NCI-H1092 treated with DMSO at 0.1 percent for 48 hours (cell line): ENCODE measurements around the gene COA5.
"Not testable (repeated sequence)": the region's sequence is repeated elsewhere in the genome, so short reads cannot be mapped to it uniquely, and the experiment has no call there.

Source experiments
- DNase-seq: peaks from one replicate; lab custom pipeline; 2025; lab: John Stamatoyannopoulos, UW

COA5 gene

DNA sequence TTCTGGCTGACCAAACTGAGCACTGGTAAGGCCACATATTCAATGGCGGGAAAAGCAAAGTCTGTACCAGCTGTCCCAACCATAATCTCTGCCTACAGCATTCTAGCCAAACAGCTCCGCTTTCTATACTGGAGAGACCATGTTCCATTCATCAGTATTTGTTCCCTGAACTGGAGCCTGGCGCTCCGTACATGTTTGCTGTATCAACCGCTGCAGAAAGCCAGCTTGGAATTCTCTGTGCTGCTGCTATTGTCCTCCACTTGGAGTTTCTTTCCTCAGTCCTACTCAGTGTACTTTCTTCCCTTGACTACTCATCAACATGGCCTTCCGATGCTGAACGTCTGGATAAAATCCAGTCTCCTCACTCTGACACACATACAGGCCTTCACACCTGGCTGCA lies 1.9 kb downstream of the COA5 start:
- no peak for DNase-seq

DNA sequence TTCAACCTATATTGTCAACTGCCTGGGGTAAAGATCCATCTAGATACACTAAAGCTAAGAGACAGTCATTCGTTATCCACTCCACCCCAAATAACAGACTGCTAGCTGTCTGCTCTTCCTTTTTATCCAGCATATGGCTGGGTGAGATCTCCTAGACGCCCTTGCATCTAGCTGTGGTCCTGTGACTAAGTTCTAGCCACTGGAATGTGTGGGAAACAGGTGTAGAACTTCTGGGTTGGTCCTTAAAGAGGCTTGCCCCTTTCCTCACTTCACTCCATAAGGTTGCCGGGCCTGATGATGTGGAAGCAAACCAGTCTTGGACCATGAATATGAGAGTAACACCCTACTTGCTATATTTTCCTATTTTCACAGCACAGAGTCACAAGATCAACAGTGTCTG lies 3.2 kb downstream of the COA5 start:
- no peak for DNase-seq

DNA sequence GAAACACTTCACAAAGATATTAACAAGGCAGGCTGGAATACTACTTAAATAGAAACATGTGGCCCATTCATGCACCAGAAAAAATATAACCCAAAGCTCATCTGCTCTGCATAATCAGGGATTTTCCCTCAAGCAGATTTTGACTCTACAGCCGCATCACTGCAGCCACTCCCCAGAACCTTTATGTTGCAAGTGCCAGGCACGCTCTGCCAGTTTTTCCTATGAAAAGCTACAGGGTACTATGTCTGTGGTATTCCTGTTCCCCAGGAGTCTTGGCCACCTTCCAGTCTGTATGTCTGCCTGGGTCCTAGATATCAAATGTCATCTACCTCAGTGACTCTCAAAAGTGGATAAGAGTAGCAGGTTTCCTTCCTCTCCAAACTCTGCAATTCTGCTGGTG lies 3.8 kb downstream of the COA5 start:
- no peak for DNase-seq

DNA sequence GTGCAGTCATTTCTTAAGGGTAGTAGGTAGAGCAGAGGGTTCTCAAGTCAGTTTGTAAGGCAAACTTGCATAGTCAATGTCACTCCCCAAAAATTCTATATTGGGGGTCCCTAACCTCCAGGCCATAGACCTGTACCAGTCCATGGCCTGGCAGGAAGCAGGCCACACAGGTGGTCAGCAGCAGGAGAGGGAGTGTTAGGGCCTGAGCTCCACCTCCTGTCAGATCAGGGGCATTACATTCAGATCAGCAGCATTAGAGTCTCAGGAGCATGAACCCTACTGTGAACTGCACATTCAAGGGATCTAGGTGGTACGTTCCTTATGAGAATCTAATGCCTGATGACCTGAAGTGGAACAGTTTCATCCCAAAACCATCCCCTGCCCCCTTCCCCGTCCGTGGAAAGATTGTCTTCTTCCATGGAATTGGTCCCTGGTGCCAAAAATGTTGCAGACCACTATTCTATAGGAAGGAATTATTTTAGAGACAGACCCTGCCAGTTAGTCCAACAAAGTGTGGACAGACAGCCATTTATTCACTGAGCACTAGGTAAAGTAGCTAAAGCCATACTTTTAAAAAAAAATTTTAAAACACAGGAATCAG lies 6.7 kb downstream of the COA5 start:
- no peak for DNase-seq

DNA sequence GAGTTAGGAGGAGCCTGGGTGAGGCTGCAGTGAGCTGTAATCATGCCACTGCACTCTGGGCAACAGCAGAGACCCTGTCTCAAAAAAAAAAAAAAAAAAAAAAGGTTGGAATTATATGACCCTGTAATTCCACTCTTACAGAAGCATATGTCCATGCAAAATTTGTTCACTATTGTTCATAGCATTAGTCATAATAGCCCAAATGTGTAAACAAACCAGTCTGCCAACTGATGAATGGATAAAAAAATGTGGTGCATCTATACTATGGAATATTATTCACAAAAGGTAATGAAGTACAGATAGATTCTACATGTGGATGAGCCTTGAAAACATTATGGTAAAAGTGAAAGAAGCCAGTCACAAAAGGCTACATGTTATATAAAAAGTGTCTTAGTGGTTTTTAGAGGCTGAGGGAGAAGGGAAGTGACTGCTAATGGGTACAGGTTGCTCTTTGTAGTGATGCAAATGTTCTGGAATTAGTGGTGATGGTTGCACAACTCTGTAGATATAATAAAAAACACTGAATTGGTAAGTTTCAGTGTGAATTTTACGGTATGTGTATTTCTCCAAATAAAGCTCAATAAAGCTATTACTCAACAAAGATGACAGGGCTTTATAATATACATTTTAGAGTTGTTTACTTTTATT lies 9.4 kb downstream of the COA5 start:
- DNase-seq: no peak

DNA sequence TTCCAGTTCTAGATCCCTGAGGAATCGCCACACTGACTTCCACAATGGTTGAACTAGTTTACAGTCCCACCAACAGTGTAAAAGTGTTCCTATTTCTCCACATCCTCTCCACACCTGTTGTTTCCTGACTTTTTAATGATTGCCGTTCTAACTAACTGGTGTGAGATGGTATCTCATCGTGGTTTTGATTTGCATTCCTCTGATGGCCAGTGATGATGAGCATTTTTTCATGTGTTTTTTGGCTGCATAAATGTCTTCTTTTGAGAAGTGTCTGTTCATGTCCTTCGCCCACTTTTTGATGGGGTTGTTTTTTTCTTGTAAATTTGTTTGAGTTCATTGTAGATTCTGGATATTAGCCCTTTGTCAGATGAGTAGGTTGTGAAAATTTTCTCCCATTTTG lies 13.6 kb downstream of the COA5 start:
- not testable (repeated sequence) for DNase-seq

DNA sequence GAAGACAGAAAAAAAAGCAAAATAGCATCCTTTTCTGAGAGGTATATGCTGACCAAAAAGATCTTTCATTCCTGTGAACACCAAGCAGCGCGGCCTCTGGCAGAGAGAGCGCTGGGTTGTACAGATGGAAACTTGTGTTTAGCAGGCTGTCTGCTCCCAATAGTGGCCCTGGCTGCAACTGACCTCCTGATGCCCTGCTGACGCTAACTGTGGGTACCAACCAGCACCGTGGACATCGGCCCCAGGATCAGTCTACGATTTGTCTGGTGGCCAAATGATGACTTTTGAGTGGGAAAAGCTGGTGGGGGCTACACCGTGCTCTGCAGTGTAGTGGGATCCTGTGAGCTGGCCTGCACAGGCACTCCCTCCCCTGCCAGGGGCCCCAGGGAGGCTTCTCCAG lies 15.7 kb downstream of the COA5 start:
- no peak for DNase-seq

DNA sequence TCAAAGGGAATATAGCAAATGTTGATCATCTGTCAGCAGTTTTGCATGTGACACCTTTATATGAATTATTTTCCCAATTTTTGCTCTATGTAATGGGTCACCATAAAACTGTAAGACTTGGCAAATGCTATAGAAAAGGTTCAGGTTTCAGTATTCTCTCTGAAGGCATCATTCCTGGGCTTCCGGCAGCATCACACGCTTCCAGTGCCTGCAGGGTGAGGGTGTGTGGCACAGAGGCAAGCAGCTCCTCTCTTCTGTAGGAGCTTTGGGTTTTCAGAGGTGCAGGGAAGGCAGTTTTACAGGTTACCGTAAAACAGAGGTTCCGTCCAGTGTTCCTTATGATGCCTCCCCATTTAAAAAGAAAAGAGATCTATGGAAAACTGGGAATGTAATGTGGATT lies 18.8 kb downstream of the COA5 start:
- no peak for DNase-seq

DNA sequence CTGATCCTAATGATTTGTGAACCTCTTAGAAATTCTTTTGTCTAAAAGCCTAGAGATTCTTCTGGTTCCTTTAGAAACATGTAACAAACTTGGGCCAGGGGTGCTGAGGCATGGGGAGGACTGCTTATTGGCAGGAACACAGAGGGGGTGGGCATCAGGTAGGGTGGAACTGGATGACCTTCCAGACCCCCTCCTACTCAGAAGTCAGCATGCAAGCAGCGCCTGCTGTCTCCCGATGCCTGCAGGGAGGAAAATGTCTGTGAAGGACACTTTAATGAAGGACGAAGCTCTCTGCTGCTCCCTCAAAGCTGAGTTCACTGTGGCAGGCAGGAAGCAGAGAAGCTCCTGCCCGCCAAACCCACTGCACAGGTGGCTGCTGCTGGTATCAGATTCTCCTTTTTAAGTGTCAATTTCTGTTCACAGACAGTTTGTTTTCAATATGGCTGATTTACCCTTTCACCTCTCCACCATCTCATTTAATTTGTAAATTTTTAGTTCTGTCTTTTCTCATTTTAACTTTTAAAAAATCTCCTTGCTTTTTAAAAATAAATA lies 19.4 kb downstream of the COA5 start:
- no peak for DNase-seq

DNA sequence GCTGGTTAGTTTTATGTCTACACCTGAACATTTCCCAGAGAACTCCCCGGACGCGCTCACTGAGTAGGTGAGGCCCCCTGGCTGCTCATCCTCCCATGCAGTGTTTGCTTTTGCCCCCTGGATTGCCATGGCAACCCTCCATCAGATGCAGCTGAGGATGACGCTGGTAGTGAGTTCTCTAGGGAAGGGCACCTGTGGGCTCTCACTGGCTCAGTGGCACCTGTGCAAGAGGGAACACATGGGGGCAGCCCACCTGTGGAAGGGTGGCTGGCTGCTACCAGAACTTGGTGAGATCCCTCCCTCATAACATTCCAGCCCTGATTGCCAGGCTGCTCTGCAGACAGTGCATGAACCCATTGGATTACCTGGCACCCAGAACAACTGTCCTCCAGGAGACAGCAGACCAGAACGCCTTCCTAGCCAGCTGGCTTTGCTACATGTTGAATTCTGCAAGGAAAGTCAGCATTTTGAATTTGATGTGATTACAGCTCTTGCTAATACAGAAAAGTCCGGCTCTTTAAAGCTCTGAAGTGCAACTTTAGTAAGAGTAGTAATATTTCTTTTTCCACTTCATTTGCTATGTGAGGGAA lies 21.7 kb downstream of the COA5 start:
- DNase-seq: no peak

DNA sequence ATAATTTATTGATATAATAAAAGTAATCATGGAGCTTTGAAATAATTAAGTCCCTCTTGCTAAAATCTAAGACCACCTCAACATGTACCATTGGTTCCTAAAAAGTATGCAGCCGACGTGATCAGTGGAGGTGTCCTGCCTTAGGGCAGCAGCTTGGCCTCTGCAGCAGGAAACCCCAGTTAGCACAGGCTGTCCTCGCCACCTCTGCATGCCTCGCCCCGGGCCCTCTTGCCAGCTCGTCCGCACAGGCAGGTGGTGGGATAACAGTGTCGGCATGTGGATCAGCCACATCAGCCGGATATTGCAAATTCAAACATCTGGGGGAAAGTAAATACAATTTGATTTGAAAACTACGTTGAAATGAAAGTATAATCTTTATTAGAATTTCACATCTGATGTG lies 22.9 kb downstream of the COA5 start:
- DNase-seq: no peak

DNA sequence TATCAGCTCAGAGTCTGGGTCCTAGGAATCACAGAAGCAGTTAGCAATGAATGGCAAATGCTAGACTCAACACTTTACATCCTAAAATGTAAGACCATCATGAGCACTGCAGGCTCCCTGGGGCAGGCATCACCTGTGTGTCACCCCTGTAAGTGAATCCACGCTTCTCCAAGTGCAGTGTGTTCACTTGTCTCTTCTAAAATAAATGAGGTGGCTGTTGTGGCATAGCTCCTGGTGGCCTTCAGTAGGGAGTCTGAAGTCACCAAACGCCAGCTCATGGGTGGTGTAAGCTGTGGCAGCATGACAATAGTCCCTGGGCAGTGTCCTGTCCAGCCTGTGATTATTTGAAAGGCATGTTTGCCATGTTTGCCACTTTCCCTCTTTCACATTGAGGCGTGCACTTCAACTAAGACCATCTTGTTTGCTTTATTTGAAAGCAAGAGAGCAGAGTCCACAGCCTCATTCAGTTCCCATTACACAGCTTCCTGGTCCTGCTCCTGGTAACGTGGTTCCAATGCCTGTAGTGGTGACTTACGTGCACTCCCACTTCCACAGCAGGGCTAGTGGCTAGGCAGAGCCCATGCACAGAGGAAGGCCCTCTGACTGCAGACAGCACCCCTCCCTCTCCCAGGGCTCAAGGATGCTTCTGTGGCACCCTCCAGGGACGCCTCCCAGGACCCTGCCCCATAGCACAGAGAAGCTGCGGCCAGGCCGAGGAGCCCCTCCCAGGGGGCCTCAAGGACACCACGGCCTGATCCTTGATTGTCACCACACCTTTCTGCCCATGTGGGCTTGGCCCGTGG lies 24.3 kb downstream of the COA5 start:
- DNase-seq: no peak

DNA sequence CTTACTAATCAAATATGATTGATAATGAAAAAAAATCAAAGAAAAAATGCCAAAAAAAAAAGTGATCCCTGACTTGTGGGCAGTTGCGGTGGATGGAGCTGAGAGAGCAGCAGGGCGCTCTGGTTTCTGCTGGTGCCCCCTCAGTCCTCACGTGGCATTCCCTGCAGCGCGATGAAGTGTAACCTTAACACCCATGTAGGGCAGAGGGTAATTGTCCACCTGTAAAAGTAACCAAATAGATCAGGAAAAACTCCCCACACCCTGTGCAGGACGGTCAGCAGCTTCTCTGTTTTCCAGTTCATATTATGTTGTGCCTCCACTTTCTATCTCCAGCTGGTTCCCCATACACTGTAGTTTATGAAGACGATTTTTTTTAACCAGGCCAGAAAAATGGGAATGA lies 25.0 kb downstream of the COA5 start:
- no peak for DNase-seq

DNA sequence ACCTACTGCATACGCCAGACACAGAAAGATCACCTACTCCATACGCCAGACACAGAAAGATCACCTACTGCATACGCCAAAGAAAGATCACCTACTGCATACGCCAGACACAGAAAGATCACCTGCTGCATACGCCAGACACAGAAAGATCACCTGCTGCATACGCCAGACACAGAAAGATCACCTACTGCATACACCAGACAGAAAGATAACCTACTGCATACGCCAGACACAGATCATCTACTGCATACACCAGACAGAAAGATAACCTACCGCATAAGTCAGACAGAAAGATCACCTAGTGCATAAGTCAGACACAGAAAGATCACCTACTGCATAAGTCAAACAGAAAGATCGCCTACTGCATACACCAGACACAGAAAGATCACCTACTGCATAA lies 25.8 kb downstream of the COA5 start:
- no peak for DNase-seq

DNA sequence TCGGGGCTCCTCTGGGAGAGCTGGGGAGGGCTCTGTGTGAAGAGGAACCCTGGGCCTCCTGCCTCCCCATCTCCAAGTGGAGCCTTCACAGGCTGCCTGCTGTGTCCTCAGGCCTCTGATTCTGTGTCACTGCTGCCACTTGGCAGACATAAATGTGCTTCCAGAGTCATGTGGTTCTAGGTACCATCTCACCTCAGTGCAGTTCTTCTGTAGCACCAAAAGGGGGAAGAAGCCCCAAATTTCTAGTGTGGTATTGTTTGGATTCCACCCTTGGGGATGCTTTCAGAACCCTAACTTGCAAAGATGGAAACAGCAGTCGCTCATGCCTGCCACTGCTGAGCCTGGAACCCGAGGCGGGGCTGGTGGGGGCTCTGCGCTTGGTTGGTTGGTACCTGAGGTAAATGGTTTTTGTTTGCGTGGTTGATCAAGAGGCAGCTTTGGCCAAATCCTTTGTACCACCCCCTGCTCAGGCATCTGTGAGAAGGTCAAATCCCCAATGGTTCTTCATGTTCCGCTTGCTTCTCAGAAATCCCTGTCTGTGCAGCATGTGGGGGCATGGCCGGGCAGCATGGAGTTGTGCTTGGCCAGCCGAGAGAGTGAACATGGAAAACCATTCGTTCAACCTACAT lies 27.5 kb downstream of the COA5 start:
- no peak for DNase-seq

DNA sequence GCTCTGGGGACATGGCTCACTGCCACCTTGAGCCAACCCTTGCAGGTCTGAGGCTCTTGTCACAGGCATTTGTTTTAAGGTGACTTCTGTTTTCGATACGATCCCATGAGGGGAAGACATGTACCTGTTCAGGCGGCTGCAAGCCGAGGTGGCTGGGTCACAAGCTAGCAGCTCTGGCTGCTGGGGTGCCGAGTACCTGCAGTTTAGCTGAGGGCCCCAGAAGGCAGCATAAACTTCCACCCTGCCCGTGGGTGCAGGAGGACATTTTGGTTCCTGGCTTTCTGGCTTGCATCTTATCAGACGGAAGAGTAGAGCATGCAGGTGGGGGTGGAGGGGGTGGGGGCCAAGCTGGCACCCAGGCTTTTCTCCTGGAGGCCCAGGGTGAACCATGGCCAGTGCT lies 28.4 kb downstream of the COA5 start:
- no peak for DNase-seq

DNA sequence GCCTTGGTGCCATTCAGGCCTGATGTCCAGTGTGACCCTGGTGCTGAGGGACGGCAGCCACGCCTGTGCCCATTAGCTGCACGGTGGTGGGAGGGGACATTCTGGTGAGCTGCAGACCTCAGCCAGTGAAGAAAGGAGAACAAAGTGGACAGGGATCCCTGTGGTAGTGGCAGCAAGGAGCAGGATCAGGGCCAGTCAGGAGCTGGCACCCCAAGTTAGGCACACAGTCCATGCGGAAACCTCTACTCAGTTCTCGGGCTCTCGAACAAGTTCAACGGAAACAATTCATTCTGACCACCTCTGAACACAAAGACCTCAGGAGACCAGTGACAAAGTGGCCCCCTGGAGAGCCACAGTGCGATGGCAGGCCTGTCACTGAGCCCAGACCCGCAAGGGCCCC lies 30.1 kb downstream of the COA5 start:
- DNase-seq: no peak

DNA sequence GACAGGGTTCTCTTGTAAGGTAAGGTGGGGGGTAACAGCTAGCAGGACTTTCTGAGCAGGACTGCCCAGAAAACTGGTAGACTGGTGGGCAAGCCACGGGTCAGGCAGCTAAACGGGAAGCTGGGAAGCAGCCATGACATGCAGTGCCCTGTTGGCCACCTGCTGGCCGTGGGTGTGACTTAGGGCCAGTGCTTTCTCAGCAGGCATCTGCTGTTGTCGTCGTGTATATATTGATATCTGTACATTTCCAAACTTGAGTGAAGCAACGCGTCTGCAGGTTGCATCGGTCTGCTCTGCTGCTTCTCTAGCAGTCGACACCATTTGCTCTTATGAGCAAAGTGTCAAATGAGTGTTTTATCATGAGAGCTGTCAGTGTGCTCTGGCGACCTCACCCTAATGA lies 31.0 kb downstream of the COA5 start:
- DNase-seq: no peak

DNA sequence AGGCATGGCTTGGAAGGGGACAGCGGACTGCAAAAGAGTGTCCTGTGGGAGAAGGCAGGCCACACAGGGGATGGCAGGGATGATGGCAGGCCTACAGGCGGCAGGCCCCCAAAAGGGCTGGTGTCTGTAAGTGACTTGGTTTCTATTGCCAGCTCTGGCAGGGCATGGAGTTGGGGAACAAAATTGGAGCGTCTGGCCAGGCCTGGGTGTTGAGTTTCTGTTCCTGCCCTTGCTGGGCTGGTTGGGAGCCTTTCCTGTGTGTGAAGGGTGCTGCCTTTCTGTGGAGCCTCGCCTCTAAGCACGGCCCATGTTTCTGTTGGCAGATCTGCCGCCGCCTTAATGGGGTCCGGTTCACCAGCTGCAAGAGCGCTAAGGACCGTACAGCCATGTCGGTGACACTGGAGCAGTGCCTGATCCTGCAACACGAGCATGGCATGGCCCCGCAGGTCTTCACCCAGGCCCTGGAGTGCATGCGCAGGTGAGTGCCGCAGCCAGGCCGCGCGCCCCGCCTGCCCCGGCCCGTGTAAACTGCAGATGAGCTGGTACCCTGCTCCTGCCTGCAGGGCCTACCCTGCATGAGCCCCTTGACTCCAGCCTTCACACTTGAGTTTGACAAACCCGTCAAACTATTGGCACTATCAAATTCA lies 31.5 kb downstream of the COA5 start:
- no peak for DNase-seq

DNA sequence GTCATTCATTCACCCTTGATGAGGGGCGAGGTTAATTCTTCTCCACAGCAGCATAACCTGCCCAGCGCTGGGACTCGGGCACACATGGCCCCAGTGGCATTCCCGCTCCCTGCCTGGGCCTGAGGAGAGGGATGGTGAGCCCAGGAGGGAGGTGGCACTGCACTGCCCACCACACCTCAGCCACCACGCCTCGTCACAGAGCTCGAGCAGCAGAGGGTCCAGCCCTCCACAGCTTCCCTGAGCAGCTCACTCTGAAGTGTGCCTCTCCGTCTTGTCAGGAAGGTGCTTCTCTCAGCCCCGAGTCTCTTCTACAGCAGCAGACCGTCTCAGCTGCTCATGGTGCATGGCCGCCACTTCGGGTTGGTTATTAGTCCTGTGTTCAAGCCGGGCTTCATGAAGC lies 34.9 kb downstream of the COA5 start:
- DNase-seq: no peak

DNA sequence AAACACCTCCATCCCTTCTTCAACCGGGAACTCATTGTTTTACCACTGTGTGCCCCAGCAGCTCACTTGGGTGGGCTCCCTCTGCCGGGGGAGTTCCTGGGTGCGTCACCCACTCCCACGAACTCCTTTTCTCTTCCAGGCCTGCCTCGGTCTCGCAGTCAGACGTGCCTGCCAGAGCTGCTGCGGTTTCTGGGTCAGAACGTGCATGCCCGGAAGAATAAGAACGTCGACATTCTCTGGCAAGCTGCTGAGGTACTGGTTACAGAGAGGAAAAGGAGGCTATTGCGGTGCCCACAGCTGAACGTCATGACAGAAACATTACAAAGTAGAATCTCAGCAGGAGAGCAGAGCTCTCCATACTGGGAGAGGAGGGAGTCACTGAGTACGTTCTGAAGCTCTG lies 35.6 kb downstream of the COA5 start:
- no peak for DNase-seq

DNA sequence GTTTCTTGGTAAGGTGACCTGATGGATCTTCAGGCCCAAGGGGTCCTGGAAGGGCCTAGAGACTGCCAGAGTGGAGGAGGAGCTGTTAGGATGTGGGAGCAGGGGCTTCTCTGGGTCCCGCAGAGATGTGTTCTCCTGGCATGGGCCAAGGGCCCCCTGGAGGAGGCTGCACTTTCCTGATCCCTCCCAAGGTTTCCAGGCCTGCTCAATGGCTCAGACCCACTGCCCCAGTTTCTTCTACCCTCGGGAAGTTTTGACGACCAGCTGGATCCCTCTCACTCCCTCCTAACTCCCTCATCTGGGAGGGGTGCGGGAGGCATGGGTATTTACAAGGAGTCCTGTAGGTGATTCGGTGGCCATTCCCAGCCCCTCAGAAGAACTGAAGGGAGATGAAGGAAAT lies 36.1 kb downstream of the COA5 start:
- no peak for DNase-seq
